IPS DF 6.9 (cell line): Measurements from ENCODE around the gene IGSF3.
"Not testable (repeated sequence)": the region's sequence is repeated elsewhere in the genome, so short reads cannot be mapped to it uniquely, and the experiment has no call there.

ENCODE experiments used
- DNase-seq: peaks from one replicate; pipeline ENCODE4 v3.0.0-alpha.2; 2013; ENCODE audit warnings: low read depth, low spot score
- H3K27ac ChIP-seq: one replicate; pipeline ENCODE4 v1.5.1; 2013; ENCODE audit warnings: low read length, control low read depth
- H3K27me3 ChIP-seq: 2 replicates; pipeline ENCODE4 v1.6.1; 2013; ENCODE audit warnings: mild to moderate bottlenecking, low read length; ENCODE audit not compliant: control insufficient read depth, insufficient read depth
- H3K36me3 ChIP-seq: 2 replicates; pipeline ENCODE4 v1.6.1; 2013; ENCODE audit warnings: low read length; ENCODE audit not compliant: control insufficient read depth, insufficient read depth
- H3K4me1 ChIP-seq: 2 replicates; pipeline ENCODE4 v1.6.1; 2013; ENCODE audit warnings: low read length; ENCODE audit not compliant: control insufficient read depth, insufficient read depth
- H3K4me3 ChIP-seq: 2 replicates; pipeline ENCODE4 v1.5.1; 2013; ENCODE audit warnings: mild to moderate bottlenecking, low read length
- H3K9me3 ChIP-seq: 2 replicates; pipeline ENCODE4 v1.6.1; 2013; ENCODE audit warnings: low read length, inconsistent platforms; ENCODE audit not compliant: control insufficient read depth, insufficient read depth
- WGBS: extraction: QIAGEN DNeasy Blood & Tissue Kit; methylation state at CpG from one replicate; pipeline ENCODE4 v1.1.7; 2013; ENCODE audit warnings: mixed read lengths, missing lambda C conversion rate; ENCODE audit not compliant: insufficient read length, insufficient coverage; 5-methylcytosine and 5-hydroxymethylcytosine counted together

The IGSF3 gene

GRCh38 chr1:116568662-116569380 lies 98.7 kb downstream of the IGSF3 start:
- Histone ChIP-seq H3K9me3 (no peaks in the 10 kb centered on the region), H3K27ac (no peak overlapping the region), H3K4me3 (no peak overlapping the region), H3K36me3 (no peaks in the 10 kb centered on the region), H3K4me1 (peaks cover 2% of the 10 kb centered on the region; the same call in 1 of the 2 replicates), H3K27me3 (no peaks in the 10 kb centered on the region)
- WGBS: no CpG with 5 or more reads among the region's 2 CpGs
- no peak for DNase-seq

- Histone ChIP-seq H3K4me3 (no peak overlapping the region), H3K9me3 (no peaks in the 10 kb centered on the region; the same call in 1 of the 2 replicates), H3K4me1 (peaks cover 2% of the 10 kb centered on the region; the same call in 1 of the 2 replicates), H3K27ac (no peak overlapping the region), H3K27me3 (no peaks in the 10 kb centered on the region), H3K36me3 (no peaks in the 10 kb centered on the region)
- no peak for DNase-seq
- no CpG with 5 or more reads among the region's 4 CpGs for WGBS
Measured at GRCh38 chr1:116567790-116568661, 99.5 kb downstream of the IGSF3 start.

DNA sequence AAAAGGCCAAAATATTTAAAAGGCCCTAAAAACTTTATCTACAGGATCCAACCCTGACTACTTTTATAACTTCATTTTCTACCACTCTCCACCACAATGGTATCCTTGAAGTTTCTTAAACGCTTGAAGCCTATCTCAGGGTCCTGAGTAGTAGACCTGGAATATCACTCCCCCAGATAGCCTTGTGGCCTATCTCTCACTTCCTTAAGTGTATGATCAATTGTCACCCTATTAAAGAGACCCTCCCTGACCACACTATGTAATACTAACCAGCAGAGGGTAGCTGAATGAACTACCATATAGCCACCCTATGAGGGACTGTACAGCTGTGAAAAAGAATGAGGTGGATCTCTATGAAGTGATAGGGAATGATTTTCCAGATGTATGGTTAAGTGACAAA lies 102.3 kb downstream of the IGSF3 start:
- Histone ChIP-seq H3K36me3 (no peaks in the 10 kb centered on the region), H3K4me1 (peaks cover 2% of the 10 kb centered on the region; the same call in 1 of the 2 replicates), H3K27me3 (no peaks in the 10 kb centered on the region), H3K27ac (no peak overlapping the region), H3K9me3 (no peaks in the 10 kb centered on the region; the same call in 1 of the 2 replicates), H3K4me3 (no peak overlapping the region)
- DNase-seq: no peak
- WGBS: no CpG with 5 or more reads among the region's 1 CpG

- Histone ChIP-seq H3K4me3 (no peak overlapping the region), H3K4me1 (no peaks in the 10 kb centered on the region), H3K27ac (no peak overlapping the region), H3K9me3 (no peaks in the 10 kb centered on the region; the same call in 1 of the 2 replicates), H3K36me3 (no peaks in the 10 kb centered on the region), H3K27me3 (no peaks in the 10 kb centered on the region)
- no peak for DNase-seq
- WGBS: no CpG with 5 or more reads among the region's 1 CpG
Measured at GRCh38 chr1:116564426-116564825, 103.1 kb downstream of the IGSF3 start.

- not testable (repeated sequence) for H3K4me3 ChIP-seq
- no CpG with 5 or more reads among the region's 4 CpGs for WGBS
Measured at GRCh38 chr1:116562465-116562864, 105.1 kb downstream of the IGSF3 start.

GRCh38 chr1:116561563-116561962 lies 106.0 kb downstream of the IGSF3 start:
- Histone ChIP-seq H3K27ac (no peak overlapping the region), H3K36me3 (no peaks in the 10 kb centered on the region), H3K27me3 (no peaks in the 10 kb centered on the region), H3K4me1 (no peaks in the 10 kb centered on the region), H3K4me3 (no peak overlapping the region), H3K9me3 (no peaks in the 10 kb centered on the region; the same call in 1 of the 2 replicates)
- DNase-seq: no peak

More at GRCh38 chr1:116562465-116562864, 105.1 kb downstream of the IGSF3 start:
- DNase-seq, H3K36me3 ChIP-seq, H3K4me1 ChIP-seq, H3K27ac ChIP-seq, H3K9me3 ChIP-seq, H3K27me3 ChIP-seq: not testable (repeated sequence)

- H3K4me3 ChIP-seq: no peak overlapping the region
- H3K27ac ChIP-seq: no peak overlapping the region
- no peaks in the 10 kb centered on the region for H3K27me3 ChIP-seq
- no peaks in the 10 kb centered on the region for H3K36me3 ChIP-seq
- no peak for DNase-seq
- no peaks in the 10 kb centered on the region; the same call in 1 of the 2 replicates for H3K9me3 ChIP-seq
- no peaks in the 10 kb centered on the region for H3K4me1 ChIP-seq
- WGBS: 100% methylated on average over 1 of the region's 4 CpGs
Measured at GRCh38 chr1:116560704-116561490, 106.6 kb downstream of the IGSF3 start.

GRCh38 chr1:116559304-116559761 lies 108.2 kb downstream of the IGSF3 start:
- no CpG with 5 or more reads among the region's 8 CpGs for WGBS
- Histone ChIP-seq H3K4me1 (no peaks in the 10 kb centered on the region), H3K27me3 (no peaks in the 10 kb centered on the region), H3K9me3 (no peaks in the 10 kb centered on the region; the same call in 1 of the 2 replicates), H3K4me3 (no peak overlapping the region), H3K36me3 (no peaks in the 10 kb centered on the region), H3K27ac (no peak overlapping the region)
- DNase-seq: no peak

GRCh38 chr1:116558571-116558970 lies 109.0 kb downstream of the IGSF3 start:
- no peaks in the 10 kb centered on the region for H3K27me3 ChIP-seq
- no peak overlapping the region for H3K27ac ChIP-seq
- no peaks in the 10 kb centered on the region; the same call in 1 of the 2 replicates for H3K9me3 ChIP-seq
- H3K4me3 ChIP-seq: no peak overlapping the region
- WGBS: no CpG with 5 or more reads among the region's 1 CpG
- no peaks in the 10 kb centered on the region for H3K36me3 ChIP-seq
- DNase-seq: no peak
- no peaks in the 10 kb centered on the region for H3K4me1 ChIP-seq

DNA sequence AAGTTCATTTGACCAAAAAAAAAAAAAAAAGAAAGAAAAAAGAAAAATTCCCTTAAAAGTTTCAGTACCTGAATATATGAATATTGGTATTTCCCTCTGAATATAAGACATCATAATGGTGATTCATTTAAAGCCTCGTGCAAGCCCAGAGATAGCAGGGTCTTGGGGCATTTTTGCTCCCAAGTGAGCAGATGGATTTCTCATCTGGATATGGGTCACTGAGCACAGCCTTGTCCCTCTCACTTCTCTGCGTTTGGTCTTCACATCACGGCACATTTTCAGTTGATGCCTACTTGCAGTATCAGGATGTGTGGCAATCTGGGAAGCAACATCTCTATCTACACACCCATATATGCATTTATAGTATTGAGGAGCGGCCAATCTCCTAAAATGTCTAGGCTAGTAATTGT lies 109.4 kb downstream of the IGSF3 start:
- no peaks in the 10 kb centered on the region for H3K36me3 ChIP-seq
- no peaks in the 10 kb centered on the region; the same call in 1 of the 2 replicates for H3K9me3 ChIP-seq
- no peak overlapping the region for H3K4me3 ChIP-seq
- WGBS: no CpG with 5 or more reads among the region's 4 CpGs
- no peaks in the 10 kb centered on the region for H3K27me3 ChIP-seq
- DNase-seq: no peak
- no peak overlapping the region for H3K27ac ChIP-seq
- H3K4me1 ChIP-seq: 0 out of 2 replicates have a peak, but pooled peaks cover 1% of the 10 kb centered on the region
